Prostate gland (tissue), 2 donors: Measurements from ENCODE around the gene CPD. TPM values are rescaled to one million over a fixed set of nuclear protein-coding genes. Genes with fewer than 3 reads are reported as not detected.
A peak's percentile ranks its signal among the peaks of the same experiment; 100 is the strongest.

Experiments used
- DNase-seq: peaks from one replicate; pipeline ENCODE4 v3.0.0-alpha.2; 2019; ENCODE audit warnings: low spot score
- H3K27ac ChIP-seq, 2 donors: fragments of 200-600 bp; sonication (generic); 2 replicates each; pipeline ENCODE4 v1.5.1; 2017 to 2019
- H3K27me3 ChIP-seq: fragments of 200-600 bp; sonication (generic); replicated peaks from 2 replicates; pipeline ENCODE4 v1.5.1; 2019; ENCODE audit not compliant: insufficient read depth
- H3K36me3 ChIP-seq, 2 donors: fragments of 200-600 bp; sonication (generic); 1 replicate in 1 of 2; 2 replicates in 1 of 2; pipeline versions ENCODE4 v1.5.1 to v1.8.1; 2017 to 2019
- H3K4me1 ChIP-seq: fragments of 200-600 bp; sonication (generic); replicated peaks from 2 replicates; pipeline ENCODE4 v1.5.1; 2019
- H3K4me3 ChIP-seq, 2 donors: fragments of 200-600 bp; sonication (generic); 2 replicates each; pipeline ENCODE4 v1.5.1; 2017 to 2019
- H3K9me3 ChIP-seq: fragments of 200-600 bp; sonication (generic); 2 replicates; pipeline ENCODE4 v1.5.1; 2017
- CTCF ChIP-seq, 4 experiments: fragments of 200-600 bp in 2 of 4; fragments of 450-650 bp in 2 of 4; sonication (generic) in 2 of 4; IDR thresholded peaks; 1 replicate in 3 of 4; 2 replicates in 1 of 4; pipeline ENCODE4 v1.5.1; 2016 to 2019; ENCODE audit warnings: antibody characterized with exemption in 4 of 4, mild to moderate bottlenecking in 2 of 4, moderate library complexity in 2 of 4
- POLR2A ChIP-seq: fragments of 450-650 bp; IDR thresholded peaks from one replicate; pipeline ENCODE4 v1.6.1; 2016; ENCODE audit warnings: antibody characterized with exemption, mild to moderate bottlenecking
- POLR2AphosphoS5 ChIP-seq: sonication (generic); formaldehyde crosslinking; IDR thresholded peaks from one replicate; pipeline ENCODE4 v1.6.1; 2017; ENCODE audit warnings: antibody characterized with exemption
- WGBS: methylation state at CpG from one replicate; pipeline ENCODE4 v1.1.5; 2018; 5-methylcytosine and 5-hydroxymethylcytosine counted together
- intact Hi-C: fragments of 100-400 bp; cut with DNase I; formaldehyde crosslinking; loops from one replicate; pipeline ENCODE4 v1.14.2; 2022
- total RNA-seq, 2 donors: library from RNA; depleted of rRNA; stranded (reverse); fragments of >200 nt; gene quantifications; one replicate each; pipeline ENCODE4 v1.1.0, GENCODE V29; 2016

CPD gene
- total RNA-seq, 2 donors from 2014 or later, result 102 to 126 TPM

GRCh38 chr17:30368912-30369720 is 9.6 kb upstream of the CPD start:
- Histone ChIP-seq H3K4me3 (no peak overlapping the region), H3K36me3 (no peaks in the 10 kb centered on the region), H3K9me3 (no peaks in the 10 kb centered on the region), H3K27ac (peak overlapping the region; percentile 24 to 30), H3K4me1 (peaks cover 6% of the 10 kb centered on the region), H3K27me3 (no peaks in the 10 kb centered on the region)
- DNase-seq, result no peak
- intact Hi-C loops, result no loop called here
- TF ChIP-seq POLR2A (no peak), POLR2AphosphoS5 (no peak), CTCF (IDR thresholded peaks at IDR 0.05) (no peak)
- WGBS, result 33% methylated on average over 13 of the region's 13 CpGs

- H3K4me1 ChIP-seq, result peaks cover 6% of the 10 kb centered on the region
- H3K9me3 ChIP-seq, result no peaks in the 10 kb centered on the region
- H3K4me3 ChIP-seq, result no peak overlapping the region
- no peaks in the 10 kb centered on the region for H3K36me3 ChIP-seq
- no peak for DNase-seq
- peak; percentile 56 for TF ChIP-seq POLR2AphosphoS5
- TF ChIP-seq POLR2A, result no peak
- intact Hi-C loops, result no loop called here
- H3K27me3 ChIP-seq, result no peaks in the 10 kb centered on the region
- H3K27ac ChIP-seq, result peak overlapping the region; percentile 24 to 30
Measured at GRCh38 chr17:30369995-30370394, 8.7 kb upstream of the CPD start.

GRCh38 chr17:30372755-30373154 is 6.0 kb upstream of the CPD start:
- no peak for DNase-seq

GRCh38 chr17:30375661-30376060 is 3.1 kb upstream of the CPD start:
- H3K4me1 ChIP-seq, result peaks cover 8% of the 10 kb centered on the region
- H3K9me3 ChIP-seq, result no peaks in the 10 kb centered on the region
- no peak overlapping the region for H3K27ac ChIP-seq
- 91% methylated on average over 1 of the region's 1 CpG for WGBS
- TF ChIP-seq POLR2AphosphoS5 (no peak), POLR2A (no peak)
- intact Hi-C loops, result no loop called here
- no peak overlapping the region for H3K4me3 ChIP-seq
- no peaks in the 10 kb centered on the region for H3K27me3 ChIP-seq
- DNase-seq, result no peak
- no peaks in the 10 kb centered on the region for H3K36me3 ChIP-seq

More at GRCh38 chr17:30372755-30373154, 6.0 kb upstream of the CPD start:
- intact Hi-C loops, result no loop called here
- no peaks in the 10 kb centered on the region for H3K36me3 ChIP-seq
- 91% methylated on average over 2 of the region's 2 CpGs for WGBS
- H3K4me1 ChIP-seq, result peaks cover 14% of the 10 kb centered on the region
- H3K4me3 ChIP-seq, result no peak overlapping the region
- no peaks in the 10 kb centered on the region for H3K9me3 ChIP-seq
- no peaks in the 10 kb centered on the region for H3K27me3 ChIP-seq
- H3K27ac ChIP-seq, result no peak overlapping the region
- TF ChIP-seq CTCF (IDR thresholded peaks at IDR 0.05) (no peak), POLR2A (no peak), POLR2AphosphoS5 (no peak)

GRCh38 chr17:30376621-30377452 is 1.9 kb upstream of the CPD start:
- intact Hi-C loops, result no loop called here
- peak overlapping the region; percentile 5 to 28 for H3K27ac ChIP-seq
- 38% methylated on average over 12 of the region's 12 CpGs for WGBS

More at GRCh38 chr17:30376621-30377452, 1.9 kb upstream of the CPD start:
- Histone ChIP-seq H3K36me3 (no peaks in the 10 kb centered on the region), H3K27me3 (no peaks in the 10 kb centered on the region), H3K4me1 (peaks cover 8% of the 10 kb centered on the region), H3K4me3 (no peak overlapping the region), H3K9me3 (no peaks in the 10 kb centered on the region)
- TF ChIP-seq CTCF (IDR thresholded peaks at IDR 0.05), result no peak
- TF ChIP-seq POLR2A, result no peak
- TF ChIP-seq POLR2AphosphoS5, result peak; percentile 76
- peak; percentile 45 for DNase-seq
